ENCODE results near the gene HSPB9. TPM values are rescaled to one million over a fixed set of nuclear protein-coding genes. Genes with fewer than 3 reads are reported as not detected.

Gene HSPB9
- total RNA-seq, 6 donors from 2014 or later = 0.15 to 1.0 TPM; not detected in 4

GRCh38 chr17:42132941-42133340, 10.3 kb downstream of the HSPB9 start:
- DNase-seq (peak in 1 of 2 donors; percentile 90), ATAC-seq (ENCODE audit: low FRiP score in 2 of 2) (peak; percentile 80 to 87)
- peaks cover 84 to 96% (median 93%) of the 10 kb centered on the region in 4 donors for H3K4me1 ChIP-seq
- no peaks in the 10 kb centered on the region for H3K27me3 ChIP-seq
- H3K9me3 ChIP-seq = no peaks in the 10 kb centered on the region
- H3K4me3 ChIP-seq = no peak overlapping the region
- H3K36me3 ChIP-seq = peaks cover 12 to 26% (median 25%) of the 10 kb centered on the region in 4 donors
- WGBS, 2 donors = 0 to 27% methylated on average over 1 to 3 of the region's 3 CpGs
- TF ChIP-seq POLR2A (IDR thresholded peaks at IDR 0.05) (peak in 1 of 4 donors; percentile 36), POLR2AphosphoS5 (IDR thresholded peaks at IDR 0.05) (peak; percentile 12 to 14), EP300 (IDR thresholded peaks at IDR 0.05) (peak in 1 of 4 donors; percentile 8), CTCF (IDR thresholded peaks at IDR 0.05) (no peak)
- peak overlapping the region; percentile 74 to 91 (median 82) for H3K27ac ChIP-seq

GRCh38 chr17:42133461-42134041, 10.9 kb downstream of the HSPB9 start:
- Histone ChIP-seq H3K4me3 (no peak overlapping the region), H3K9me3 (no peaks in the 10 kb centered on the region), H3K27ac (peak overlapping the region; percentile 74 to 91 (median 82)), H3K4me1 (peaks cover 90 to 98% (median 97%) of the 10 kb centered on the region in 4 donors), H3K27me3 (no peaks in the 10 kb centered on the region), H3K36me3 (peaks cover 5 to 20% (median 19%) of the 10 kb centered on the region in 4 donors)
- no peak for DNase-seq
- 32 to 46% methylated on average over 3 to 4 of the region's 4 CpGs for WGBS, 2 donors
- ATAC-seq (ENCODE audit: low FRiP score in 2 of 2) = no peak
- TF ChIP-seq POLR2AphosphoS5 (IDR thresholded peaks at IDR 0.05) (no peak), POLR2A (IDR thresholded peaks at IDR 0.05) (no peak), EP300 (IDR thresholded peaks at IDR 0.05) (no peak), CTCF (IDR thresholded peaks at IDR 0.05) (no peak)

GRCh38 chr17:42135151-42135550, 12.5 kb downstream of the HSPB9 start:
- Histone ChIP-seq H3K27ac (peak overlapping the region; percentile 74 to 91 (median 82)), H3K9me3 (no peaks in the 10 kb centered on the region), H3K27me3 (no peaks in the 10 kb centered on the region), H3K4me1 (peaks cover 87 to 93% (median 91%) of the 10 kb centered on the region in 4 donors), H3K4me3 (peak overlapping the region in 2 of 4 donors; percentile 1 to 31), H3K36me3 (peaks cover 0 to 4% (median 3%) of the 10 kb centered on the region in 4 donors)
- ATAC-seq (ENCODE audit: low FRiP score in 2 of 2) (no peak), DNase-seq (no peak)
- 66 to 71% methylated on average over 6 of the region's 6 CpGs for WGBS, 2 donors
- TF ChIP-seq EP300 (IDR thresholded peaks at IDR 0.05) (no peak), POLR2A (IDR thresholded peaks at IDR 0.05) (no peak), CTCF (IDR thresholded peaks at IDR 0.05) (no peak), POLR2AphosphoS5 (IDR thresholded peaks at IDR 0.05) (no peak)

GRCh38 chr17:42135664-42136653, 13.4 kb downstream of the HSPB9 start:
- Histone ChIP-seq H3K36me3 (peaks cover 0 to 3% (median 0%) of the 10 kb centered on the region in 4 donors), H3K4me3 (peak overlapping the region in 3 of 4 donors; percentile 8 to 31 (median 24)), H3K27ac (peak overlapping the region; percentile 74 to 91 (median 82)), H3K4me1 (peaks cover 78 to 88% (median 85%) of the 10 kb centered on the region in 4 donors), H3K9me3 (no peaks in the 10 kb centered on the region), H3K27me3 (no peaks in the 10 kb centered on the region)
- TF ChIP-seq POLR2AphosphoS5 (IDR thresholded peaks at IDR 0.05) (peak; percentile 85 to 89), POLR2A (IDR thresholded peaks at IDR 0.05) (peak in 1 of 4 donors; percentile 46), CTCF (IDR thresholded peaks at IDR 0.05) (no peak), EP300 (IDR thresholded peaks at IDR 0.05) (peak in 2 of 4 donors; percentile 75 to 97)
- WGBS, 2 donors = 27 to 34% methylated on average over 15 of the region's 15 CpGs
- peak; percentile 79 to 92 for ATAC-seq (ENCODE audit: low FRiP score in 2 of 2)
- DNase-seq = peak in 1 of 2 donors; percentile 96

Data from upper lobe of left lung (tissue), 6 donors.